Measurements from ENCODE around the gene RAPGEF3. TPM values are rescaled to one million over a fixed set of nuclear protein-coding genes. Genes with fewer than 3 reads are reported as not detected.

The RAPGEF3 gene
- total and polyA plus RNA-seq, 2 of the 8 experiments (the other 6 are each of a cell fraction or from before 2014, with no cell fraction given): 5.0 to 9.4 TPM

GRCh38 chr12:47805417-47805816, 46.7 kb upstream of the RAPGEF3 start:
- peaks cover 13% of the 10 kb centered on the region; the same call in 1 of the 2 replicates for H3K79me1 ChIP-seq (ENCODE audit: low read depth, low read length)
- WGBS, 2 experiments (ENCODE audit: extremely low coverage in 1 of 2, insufficient coverage in 1 of 2, insufficient read length in 1 of 2, insufficient replicate concordance in 2 of 2, low coverage in 1 of 2, low lambda C conversion rate in 2 of 2, missing lambda C conversion rate in 1 of 2): 100% methylated on average over 2 of the region's 2 CpGs; no CpG with 5 or more reads in 1 of the 2 experiments
- H3K23me2 ChIP-seq (ENCODE audit: low read depth, low read length): 0 out of 2 replicates have a peak, but pooled peaks cover 1% of the 10 kb centered on the region
- H3K36me3 ChIP-seq (ENCODE audit: control insufficient read depth in 2 of 4, insufficient read depth in 4 of 4, low read length in 3 of 4): peaks cover 0 to 2% (median 0%) of the 10 kb centered on the region in 4 experiments; a peak in 1 of 8 replicates
- H3K4me3 ChIP-seq (ENCODE audit: extremely low read depth in 1 of 4, insufficient read depth in 2 of 4, low read depth in 3 of 4, low read length in 4 of 4): no peak overlapping the region
- peaks cover 3 to 26% (median 17%) of the 10 kb centered on the region in 4 experiments for H3K4me1 ChIP-seq (replicated peaks in 1 of 4; ENCODE audit: control insufficient read depth in 3 of 4, insufficient read depth in 4 of 4, low read length in 3 of 4)
- DNase-seq (ENCODE audit: low read depth in 1 of 2, low spot score in 2 of 2) (no peak), FAIRE-seq (no peak)
- H3K4ac ChIP-seq (replicated peaks; ENCODE audit: insufficient read length, low read depth, low read length): no peak overlapping the region
- H3K18ac ChIP-seq (ENCODE audit: extremely low read depth, low read length): no peak overlapping the region
- no peak overlapping the region for H2AFZ ChIP-seq (ENCODE audit: low read length)
- no peak overlapping the region for H3K4me2 ChIP-seq (ENCODE audit: insufficient read depth in 1 of 2, low read depth in 2 of 2, low read length in 2 of 2)
- H3K9ac ChIP-seq (replicated peaks in 1 of 4; ENCODE audit: extremely low read depth in 1 of 4, low read depth in 3 of 4, low read length in 3 of 4): no peak overlapping the region
- POLR2A ChIA-PET (ENCODE audit: partially characterized antibody): interaction anchor here (1.3 to 29.3 kb wide), 3 partner anchors 8 to 32 kb away, joined by 3 to 480 read pairs (median 11); no protein-coding TSS in a partner anchor
- CTCF ChIA-PET (ENCODE audit: partially characterized antibody): interaction anchor here (1.4 to 58.8 kb wide), 5 partner anchors 9 to 63 kb away, joined by 5 to 2001 read pairs (median 127); partner anchors contain the start of gene HDAC7
- H3K9me3 ChIP-seq (ENCODE audit: insufficient read depth in 2 of 2, low read depth in 1 of 2, low read length in 1 of 2): no peaks in the 10 kb centered on the region
- H4K20me1 ChIP-seq (replicated peaks in 1 of 2; ENCODE audit: control insufficient read depth in 1 of 2, insufficient read depth in 2 of 2, low read length in 2 of 2): peaks cover 12 to 19% of the 10 kb centered on the region in 2 experiments
- H2BK15ac ChIP-seq (ENCODE audit: low read length): no peak overlapping the region
- H3K14ac ChIP-seq (ENCODE audit: insufficient read length): no peak overlapping the region
- H3K23ac ChIP-seq (ENCODE audit: insufficient read length): no peak overlapping the region
- TF ChIP-seq HDAC6 (IDR thresholded peaks at IDR 0.05; ENCODE audit: low read depth, low read length) (no peak), ATF2 (IDR thresholded peaks at IDR 0.05; ENCODE audit: low read length) (no peak), SIX5 (IDR thresholded peaks at IDR 0.05; ENCODE audit: low read depth, low read length) (no peak), GTF2F1 (IDR thresholded peaks at IDR 0.05; ENCODE audit: borderline replicate concordance, low read depth, low read length) (no peak)
- H2AK5ac ChIP-seq (ENCODE audit: low read depth, low read length): no peak overlapping the region
- no peak overlapping the region for H2BK12ac ChIP-seq (ENCODE audit: low read depth, low read length)
- no peak overlapping the region for H4K5ac ChIP-seq (ENCODE audit: insufficient read length, low read depth, low read length)
- H3K27me3 ChIP-seq (replicated peaks in 1 of 4; ENCODE audit: control insufficient read depth in 3 of 4, extremely low read depth in 1 of 4, insufficient read depth in 3 of 4, low read length in 3 of 4): no peaks in the 10 kb centered on the region
- no peak overlapping the region for H2BK5ac ChIP-seq (ENCODE audit: low read depth, low read length)
- H4K8ac ChIP-seq (ENCODE audit: extremely low read depth, insufficient read depth, low read length): no peak overlapping the region
- H3K79me2 ChIP-seq (ENCODE audit: control insufficient read depth in 1 of 2, insufficient read depth in 2 of 2, low read length in 2 of 2): peaks cover 0 to 94% of the 10 kb centered on the region in 2 experiments; a peak in 2 of 4 replicates
- no peak overlapping the region for H3K56ac ChIP-seq (replicated peaks; ENCODE audit: insufficient read length, low read depth, low read length)
- no peak overlapping the region for H3K27ac ChIP-seq (ENCODE audit: low read depth, low read length)
- no peak overlapping the region for H4K91ac ChIP-seq (replicated peaks; ENCODE audit: insufficient read length, low read length)
- no peak overlapping the region for H2BK20ac ChIP-seq (ENCODE audit: low read length)
- H2BK120ac ChIP-seq (replicated peaks; ENCODE audit: low read depth, low read length): no peak overlapping the region

All from H1 (cell line).